ENCODE data around the gene RFESD.

- TF ChIP-seq, protein P1, sequence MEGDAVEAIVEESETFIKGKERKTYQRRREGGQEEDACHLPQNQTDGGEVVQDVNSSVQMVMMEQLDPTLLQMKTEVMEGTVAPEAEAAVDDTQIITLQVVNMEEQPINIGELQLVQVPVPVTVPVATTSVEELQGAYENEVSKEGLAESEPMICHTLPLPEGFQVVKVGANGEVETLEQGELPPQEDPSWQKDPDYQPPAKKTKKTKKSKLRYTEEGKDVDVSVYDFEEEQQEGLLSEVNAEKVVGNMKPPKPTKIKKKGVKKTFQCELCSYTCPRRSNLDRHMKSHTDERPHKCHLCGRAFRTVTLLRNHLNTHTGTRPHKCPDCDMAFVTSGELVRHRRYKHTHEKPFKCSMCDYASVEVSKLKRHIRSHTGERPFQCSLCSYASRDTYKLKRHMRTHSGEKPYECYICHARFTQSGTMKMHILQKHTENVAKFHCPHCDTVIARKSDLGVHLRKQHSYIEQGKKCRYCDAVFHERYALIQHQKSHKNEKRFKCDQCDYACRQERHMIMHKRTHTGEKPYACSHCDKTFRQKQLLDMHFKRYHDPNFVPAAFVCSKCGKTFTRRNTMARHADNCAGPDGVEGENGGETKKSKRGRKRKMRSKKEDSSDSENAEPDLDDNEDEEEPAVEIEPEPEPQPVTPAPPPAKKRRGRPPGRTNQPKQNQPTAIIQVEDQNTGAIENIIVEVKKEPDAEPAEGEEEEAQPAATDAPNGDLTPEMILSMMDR (conservative IDR thresholded peaks at IDR 0.05 in 1 of 2, IDR thresholded peaks at IDR 0.05 in 1 of 2; ENCODE audit: extremely low read depth in 1 of 2, insufficient read depth in 1 of 2, low read depth in 1 of 2, low read length in 2 of 2), result no peak
- TF ChIP-seq EZH2 (IDR thresholded peaks at IDR 0.05; ENCODE audit: borderline replicate concordance, low read length), result no peak
These were observed 19.9 kb upstream of the RFESD start for GRCh38 chr5:95626701-95627100.

Measured in mammary epithelial cell (primary cell).